Right atrium auricular region (tissue), 2 donors: ENCODE measurements around the gene LRRC3B. TPM values are rescaled to one million over a fixed set of nuclear protein-coding genes. Genes with fewer than 3 reads are reported as not detected.
"Not testable (repeated sequence)": the region's sequence is repeated elsewhere in the genome, so short reads cannot be mapped to it uniquely, and the experiment has no call there.

Experiments used
- DNase-seq: peaks from one replicate; pipeline ENCODE4 v3.0.0-alpha.2; 2019; ENCODE audit warnings: low spot score
- H3K27ac ChIP-seq, 2 donors: fragments of 200-600 bp; sonication (generic); 1 replicate in 1 of 2; 2 replicates in 1 of 2; pipeline ENCODE4 v1.5.1; 2016 to 2019
- H3K27me3 ChIP-seq, 2 donors: fragments of 200-600 bp; sonication (generic); one replicate each; pipeline versions ENCODE4 v1.5.1 to v1.6.0; 2017 to 2019
- H3K36me3 ChIP-seq: fragments of 200-600 bp; sonication (generic); one replicate; pipeline ENCODE4 v1.5.1; 2016
- H3K4me1 ChIP-seq, 2 donors: fragments of 200-600 bp; sonication (generic); one replicate each; pipeline versions ENCODE4 v1.5.1 to v1.6.0; 2017 to 2019
- H3K4me3 ChIP-seq, 2 donors: fragments of 200-600 bp; sonication (generic); 1 replicate in 1 of 2; 2 replicates in 1 of 2; pipeline ENCODE4 v1.5.1; 2017 to 2019; ENCODE audit warnings: mild to moderate bottlenecking in 1 of 2, moderate library complexity in 1 of 2
- H3K9me3 ChIP-seq, 2 donors: fragments of 200-600 bp; sonication (generic); one replicate each; pipeline ENCODE4 v1.5.1; 2019
- CTCF ChIP-seq, 2 donors: fragments of 200-600 bp; sonication (generic); IDR thresholded peaks; one replicate each; pipeline ENCODE4 v1.5.1; 2019; ENCODE audit warnings: antibody characterized with exemption in 2 of 2
- total RNA-seq, 2 donors: library from RNA; depleted of rRNA; stranded (reverse); fragments of >200 nt; gene quantifications; one replicate each; pipeline ENCODE4 v1.1.0, GENCODE V29; 2016

LRRC3B gene
- total RNA-seq, 2 donors from 2014 or later = 0.04 TPM; not detected in 1

DNA sequence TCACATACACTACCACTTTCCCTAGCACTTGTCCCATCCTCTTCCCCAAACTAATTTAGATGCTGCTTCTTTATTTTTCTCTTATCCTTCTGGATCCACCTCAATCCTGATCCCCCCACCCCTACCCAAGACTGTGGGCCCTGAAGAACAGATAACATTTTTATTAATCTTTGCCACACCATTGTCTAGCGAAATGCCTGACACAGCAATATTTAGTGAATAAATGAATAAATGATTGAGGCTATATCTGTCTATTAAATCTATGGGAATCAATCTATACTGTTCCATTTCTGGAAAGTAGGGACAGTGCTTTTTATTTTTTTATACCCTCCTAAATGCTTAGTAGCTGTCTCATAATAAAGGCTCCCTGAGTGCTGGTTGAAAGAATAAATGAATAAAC lies 32.9 kb upstream of the LRRC3B start:
- Histone ChIP-seq H3K9me3 (no peaks in the 10 kb centered on the region), H3K4me1 (no peaks in the 10 kb centered on the region), H3K4me3 (no peak overlapping the region), H3K27ac (no peak overlapping the region), H3K27me3 (no peaks in the 10 kb centered on the region), H3K36me3 (no peaks in the 10 kb centered on the region)
- no peak for TF ChIP-seq CTCF (IDR thresholded peaks at IDR 0.05)
- DNase-seq = no peak

GRCh38 chr3:26590919-26591484 lies 31.6 kb upstream of the LRRC3B start:
- no peak overlapping the region for H3K27ac ChIP-seq
- TF ChIP-seq CTCF (IDR thresholded peaks at IDR 0.05) = no peak
- H3K4me3 ChIP-seq = no peak overlapping the region
- no peaks in the 10 kb centered on the region for H3K36me3 ChIP-seq
- no peaks in the 10 kb centered on the region for H3K4me1 ChIP-seq
- DNase-seq = no peak
- H3K9me3 ChIP-seq = no peaks in the 10 kb centered on the region
- H3K27me3 ChIP-seq = no peaks in the 10 kb centered on the region

DNA sequence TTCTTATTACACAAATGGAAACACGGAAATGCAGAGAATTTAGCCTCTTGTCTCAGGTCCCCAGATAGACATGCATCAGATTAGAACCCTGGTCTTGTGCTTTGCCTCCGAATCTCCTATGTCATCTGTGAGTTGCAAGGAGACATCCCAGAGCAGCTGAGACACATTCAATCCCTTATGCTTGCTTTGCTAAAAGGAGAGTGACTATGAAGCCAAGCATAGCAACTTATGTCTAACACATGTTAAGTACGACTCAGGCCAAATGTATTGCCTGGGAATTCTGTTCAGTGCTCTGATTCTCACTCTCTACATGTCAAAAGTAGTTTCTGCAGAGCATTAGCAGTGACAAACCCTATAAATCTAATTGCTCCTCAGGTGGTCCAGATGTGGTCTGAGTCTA lies 30.6 kb upstream of the LRRC3B start:
- Histone ChIP-seq H3K4me1 (no peaks in the 10 kb centered on the region), H3K27me3 (no peaks in the 10 kb centered on the region), H3K27ac (no peak overlapping the region), H3K4me3 (no peak overlapping the region), H3K36me3 (no peaks in the 10 kb centered on the region), H3K9me3 (no peaks in the 10 kb centered on the region)
- no peak for TF ChIP-seq CTCF (IDR thresholded peaks at IDR 0.05)
- DNase-seq = no peak

DNA sequence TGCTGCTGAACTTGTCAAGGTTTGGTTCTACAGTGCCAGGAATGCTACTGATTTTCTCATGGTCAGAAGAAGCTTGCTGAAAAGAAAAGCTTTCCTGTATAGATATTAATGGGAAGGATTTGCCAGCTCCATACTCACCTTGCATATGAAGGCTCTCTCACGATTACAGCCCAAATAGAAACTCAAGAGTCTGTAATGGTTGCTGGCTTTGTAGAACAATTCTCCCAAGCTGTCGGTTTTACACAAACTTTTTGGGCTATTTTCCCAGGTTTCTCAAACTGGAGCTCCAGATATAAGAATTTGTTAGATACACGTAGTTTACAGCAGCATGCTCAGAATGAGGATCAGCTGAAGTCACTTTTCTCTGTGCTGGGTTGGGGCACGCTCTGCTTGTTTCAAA lies 30.1 kb upstream of the LRRC3B start:
- no peak overlapping the region for H3K4me3 ChIP-seq
- H3K36me3 ChIP-seq = no peaks in the 10 kb centered on the region
- TF ChIP-seq CTCF (IDR thresholded peaks at IDR 0.05) = no peak
- no peak overlapping the region for H3K27ac ChIP-seq
- H3K27me3 ChIP-seq = no peaks in the 10 kb centered on the region
- no peaks in the 10 kb centered on the region for H3K4me1 ChIP-seq
- no peaks in the 10 kb centered on the region for H3K9me3 ChIP-seq
- DNase-seq = no peak

DNA sequence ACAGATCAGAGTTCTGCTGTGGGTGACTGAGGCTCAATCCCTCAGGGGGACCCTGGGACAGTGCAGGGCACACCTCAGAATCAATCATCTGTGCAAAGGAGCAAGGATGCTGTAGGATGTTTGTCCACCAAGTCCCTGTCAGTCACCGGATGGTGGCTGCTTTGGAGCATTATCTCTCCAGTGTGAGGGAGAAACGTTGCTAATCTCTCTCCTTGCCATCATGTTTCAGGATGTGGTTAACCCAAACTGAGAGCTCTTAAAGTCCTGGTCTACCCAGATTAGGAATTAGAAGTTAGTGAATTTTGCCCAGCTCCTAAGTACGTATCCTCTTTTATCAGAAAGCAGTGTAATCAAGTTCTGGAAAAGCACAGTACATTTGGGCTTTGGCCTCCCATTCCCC lies 26.2 kb upstream of the LRRC3B start:
- Histone ChIP-seq H3K9me3 (no peaks in the 10 kb centered on the region), H3K36me3 (no peaks in the 10 kb centered on the region), H3K27me3 (no peaks in the 10 kb centered on the region), H3K4me1 (no peaks in the 10 kb centered on the region), H3K27ac (no peak overlapping the region), H3K4me3 (no peak overlapping the region)
- no peak for DNase-seq
- no peak for TF ChIP-seq CTCF (IDR thresholded peaks at IDR 0.05)

- DNase-seq, H3K9me3 ChIP-seq, H3K4me3 ChIP-seq, H3K27me3 ChIP-seq, H3K36me3 ChIP-seq, H3K27ac ChIP-seq, H3K4me1 ChIP-seq: not testable (repeated sequence)
Observed at GRCh38 chr3:26603311-26603710, 19.3 kb upstream of the LRRC3B start.

DNA sequence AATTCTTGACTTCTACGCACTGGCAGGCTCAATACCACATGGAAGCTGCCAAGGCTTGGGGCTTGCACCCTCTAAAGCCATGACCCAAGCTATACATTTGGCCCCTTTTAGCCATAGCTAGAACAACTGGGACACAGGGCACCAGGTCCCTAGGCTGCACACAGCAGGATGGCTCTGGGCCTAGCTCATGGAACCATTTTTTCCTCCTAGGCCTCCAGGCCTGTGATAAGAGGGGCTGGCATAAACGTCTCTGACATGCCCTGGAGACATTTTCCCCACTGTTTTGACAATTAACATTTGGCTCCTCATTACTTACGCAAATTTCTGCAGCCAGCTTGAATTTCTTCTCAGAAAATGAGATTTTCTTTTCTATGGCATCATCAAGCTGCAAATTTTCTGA lies 18.8 kb upstream of the LRRC3B start:
- not testable (repeated sequence) for H3K27ac ChIP-seq, DNase-seq, H3K36me3 ChIP-seq, H3K4me1 ChIP-seq, H3K9me3 ChIP-seq, H3K27me3 ChIP-seq, H3K4me3 ChIP-seq
